NCI-H524 (cell line): ENCODE data around the gene TMEM120A.

Experiments
- DNase-seq, 2 experiments: peaks; one replicate each; lab custom pipeline; 2025; lab: John Stamatoyannopoulos, UW

TMEM120A gene

DNA sequence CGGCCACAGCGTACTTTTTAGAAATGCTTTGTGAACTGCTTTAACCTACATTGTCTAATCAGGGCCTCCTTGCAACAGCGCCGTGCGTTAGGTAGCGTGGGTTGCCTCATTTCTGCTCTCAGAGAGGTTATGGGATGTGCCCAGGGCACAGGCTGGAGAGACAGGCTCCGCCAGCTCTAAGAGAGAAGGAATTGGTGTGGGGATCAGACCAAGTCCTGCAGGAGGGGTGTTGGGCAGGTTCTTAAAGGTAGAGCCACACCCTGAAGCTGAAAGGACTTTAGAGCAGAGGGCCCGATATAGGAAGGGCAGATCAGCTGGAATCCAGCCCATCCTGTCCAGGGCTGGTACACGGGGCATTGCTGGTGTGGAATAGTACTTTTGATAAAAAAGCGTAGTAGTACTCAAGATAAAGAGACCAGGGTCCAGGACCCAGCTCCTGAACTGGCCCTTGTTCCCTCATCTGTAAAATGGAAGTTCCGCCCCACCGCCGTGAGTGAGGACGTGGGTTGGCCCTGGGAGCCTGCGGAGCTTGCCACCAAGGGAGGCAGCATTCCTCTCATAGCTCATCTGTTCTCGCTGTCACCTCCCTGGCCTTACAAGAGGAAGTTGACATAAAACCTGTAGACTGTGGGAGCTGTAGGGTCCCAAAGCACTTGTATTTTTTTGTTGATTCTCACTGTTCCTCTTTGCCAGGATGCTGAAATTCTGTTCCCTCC lies 37.2 kb downstream of the TMEM120A start:
- no peak for DNase-seq

DNA sequence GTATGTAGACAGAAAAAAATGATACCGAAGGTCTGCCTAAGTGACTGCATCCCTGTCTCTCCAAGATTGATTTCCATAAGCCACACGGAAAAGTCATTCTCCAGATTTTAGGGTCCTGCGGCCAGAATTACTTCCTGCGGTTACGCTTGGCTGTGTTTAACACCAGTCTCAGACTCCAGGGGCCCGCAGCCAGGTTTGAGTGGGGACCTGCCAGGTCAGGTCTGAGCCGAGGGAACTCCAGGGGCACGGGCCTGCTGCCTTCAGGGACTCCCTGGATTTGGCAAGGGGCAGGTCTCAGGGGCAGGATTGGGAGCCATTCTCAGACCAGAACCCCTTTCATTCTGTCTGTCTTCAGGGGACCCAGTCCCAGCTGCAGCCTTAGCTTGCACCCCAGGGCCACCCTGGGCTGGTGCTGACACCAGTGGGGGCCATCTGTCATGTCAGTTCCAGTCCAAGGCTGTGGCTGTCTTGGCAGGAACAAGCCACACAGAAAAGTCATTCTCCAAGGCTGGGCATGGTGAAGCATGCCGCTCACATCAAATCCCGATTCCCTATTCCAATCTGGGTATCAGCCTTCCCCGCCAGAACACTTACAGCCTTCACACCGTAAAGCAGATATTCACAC lies 39.0 kb downstream of the TMEM120A start:
- no peak for DNase-seq

DNA sequence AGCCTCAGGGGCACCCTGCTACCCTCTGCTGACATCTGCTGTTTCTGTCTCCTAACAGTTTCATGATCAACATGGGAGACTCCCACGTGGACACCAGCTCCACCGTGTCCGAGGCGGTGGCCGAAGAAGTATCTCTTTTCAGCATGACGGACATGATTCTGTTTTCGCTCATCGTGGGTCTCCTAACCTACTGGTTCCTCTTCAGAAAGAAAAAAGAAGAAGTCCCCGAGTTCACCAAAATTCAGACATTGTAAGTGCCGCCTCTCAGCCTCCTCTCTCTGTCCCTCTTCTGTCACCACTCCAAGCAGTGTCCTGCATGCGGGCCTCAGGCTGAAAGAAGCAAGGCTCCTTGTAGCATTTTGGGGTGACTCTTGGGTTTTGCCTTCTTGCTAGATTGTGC lies 40.5 kb downstream of the TMEM120A start:
- DNase-seq, result no peak

DNA sequence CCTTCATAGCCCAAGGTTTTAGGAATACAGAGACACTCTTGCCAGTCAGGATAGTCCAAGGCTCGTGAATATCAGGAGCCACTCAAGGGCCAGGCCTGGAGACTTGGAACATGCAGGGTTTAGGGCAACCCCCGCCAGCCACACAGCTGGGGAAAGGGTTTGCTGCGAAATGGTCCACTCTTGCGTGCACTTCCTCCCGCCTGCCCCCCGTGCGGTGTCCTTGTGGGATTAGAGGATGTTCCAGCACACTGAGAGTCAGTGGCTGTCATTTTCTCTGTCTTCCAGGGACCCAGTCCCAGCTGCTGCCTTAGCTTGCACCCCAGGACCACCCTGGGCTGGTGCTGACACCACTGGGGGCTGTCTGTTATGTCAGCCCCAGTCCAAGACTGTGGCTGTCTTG lies 41.0 kb downstream of the TMEM120A start:
- no peak for DNase-seq

DNA sequence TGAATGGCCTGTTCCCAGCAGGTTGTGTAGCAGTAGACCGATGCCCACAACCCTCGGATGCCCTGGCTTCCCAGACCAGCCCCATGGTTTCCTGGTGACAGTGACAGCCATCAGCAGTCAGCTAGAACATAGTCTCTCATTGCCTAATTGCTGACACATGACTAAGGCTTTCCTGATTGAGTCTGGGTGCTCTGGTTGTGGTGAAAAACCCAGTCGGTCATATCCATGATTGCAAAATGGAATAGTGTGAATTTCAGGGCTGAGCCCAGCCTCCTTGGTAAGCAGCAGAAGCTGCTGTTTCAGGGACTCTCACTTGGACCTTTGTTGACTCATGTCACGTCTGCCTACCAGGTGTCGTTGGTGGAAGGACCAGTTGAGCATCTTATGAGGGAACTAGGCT lies 42.9 kb downstream of the TMEM120A start:
- no peak for DNase-seq

DNA sequence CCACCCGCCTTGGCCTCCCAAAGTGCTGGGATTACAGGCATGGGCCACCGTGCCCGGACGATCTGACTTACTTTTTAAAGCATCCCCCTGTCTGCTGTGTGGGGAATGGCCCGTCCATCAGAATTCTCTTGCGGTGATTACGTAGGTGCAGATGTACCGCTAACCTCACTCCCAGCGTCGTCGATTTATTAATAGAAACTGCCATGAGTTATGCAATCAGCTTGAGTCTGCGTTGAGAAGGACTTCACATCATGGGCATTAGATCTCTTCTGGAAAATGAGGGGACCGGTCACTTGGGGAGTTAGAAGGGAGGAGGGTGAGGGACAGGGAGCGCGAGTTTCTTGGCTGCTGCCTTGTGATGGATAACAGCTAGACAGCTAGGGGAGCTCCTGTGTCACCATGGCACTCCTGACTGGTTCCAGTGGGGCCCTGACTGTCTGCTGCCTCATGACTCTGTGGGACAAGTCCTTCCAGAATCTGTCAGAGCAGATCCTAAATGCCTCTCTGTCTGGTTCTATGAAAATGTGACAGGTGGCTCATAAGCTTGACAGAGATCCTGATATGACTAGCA lies 44.2 kb downstream of the TMEM120A start:
- peak in 1 of 2 experiments; percentile 20 for DNase-seq

DNA sequence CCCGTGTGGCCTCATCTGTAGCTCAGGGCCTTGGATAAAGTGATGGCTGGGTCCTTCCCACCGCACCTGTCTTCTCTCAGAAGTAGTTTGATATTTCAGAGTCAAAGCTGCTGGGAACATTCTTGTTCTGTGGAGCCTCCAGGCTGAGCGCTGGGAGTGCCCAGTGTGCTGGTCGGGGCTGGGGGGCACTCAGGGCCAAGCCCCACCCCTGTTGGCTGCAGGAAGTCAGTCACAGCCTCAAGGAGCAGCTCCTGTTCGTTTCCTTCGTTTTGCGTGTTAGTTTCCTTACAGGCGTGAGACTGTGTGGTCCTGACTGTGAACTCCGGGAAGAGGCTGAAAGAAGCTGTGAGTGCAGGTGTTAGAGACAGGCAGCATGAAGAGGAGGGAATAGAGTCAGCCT lies 46.2 kb downstream of the TMEM120A start:
- DNase-seq, result no peak

DNA sequence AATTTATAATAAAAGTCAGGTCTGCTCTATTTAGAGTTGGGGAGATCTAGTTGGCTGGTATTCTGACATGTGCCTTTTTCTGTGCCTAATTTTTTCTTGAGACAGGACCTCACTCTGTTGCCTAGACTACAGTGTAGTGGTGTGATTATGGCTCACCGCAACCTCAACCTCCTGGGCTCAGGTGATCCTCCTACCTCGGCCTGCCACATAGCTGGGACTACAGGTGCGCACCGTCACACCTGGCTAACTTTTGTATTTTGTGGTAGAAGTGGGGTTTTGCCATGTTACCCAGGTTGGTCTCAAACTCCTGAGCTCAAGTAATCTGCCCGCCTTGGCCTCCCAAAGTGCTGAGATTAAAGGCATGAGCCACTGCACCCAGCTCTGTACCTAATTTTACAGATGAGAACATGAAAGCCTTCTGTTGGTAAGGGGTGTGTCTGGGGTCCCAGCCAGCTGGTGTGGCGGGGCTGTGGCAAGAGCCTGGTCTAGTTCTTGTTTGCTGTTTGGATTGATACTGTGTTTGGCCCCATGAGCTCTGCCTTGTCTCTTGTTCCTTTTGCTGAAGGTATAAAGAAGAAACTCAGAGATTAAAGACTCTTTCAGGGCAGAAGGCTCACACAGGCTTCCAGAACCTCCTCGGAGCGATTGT lies 48.1 kb downstream of the TMEM120A start:
- no peak for DNase-seq

DNA sequence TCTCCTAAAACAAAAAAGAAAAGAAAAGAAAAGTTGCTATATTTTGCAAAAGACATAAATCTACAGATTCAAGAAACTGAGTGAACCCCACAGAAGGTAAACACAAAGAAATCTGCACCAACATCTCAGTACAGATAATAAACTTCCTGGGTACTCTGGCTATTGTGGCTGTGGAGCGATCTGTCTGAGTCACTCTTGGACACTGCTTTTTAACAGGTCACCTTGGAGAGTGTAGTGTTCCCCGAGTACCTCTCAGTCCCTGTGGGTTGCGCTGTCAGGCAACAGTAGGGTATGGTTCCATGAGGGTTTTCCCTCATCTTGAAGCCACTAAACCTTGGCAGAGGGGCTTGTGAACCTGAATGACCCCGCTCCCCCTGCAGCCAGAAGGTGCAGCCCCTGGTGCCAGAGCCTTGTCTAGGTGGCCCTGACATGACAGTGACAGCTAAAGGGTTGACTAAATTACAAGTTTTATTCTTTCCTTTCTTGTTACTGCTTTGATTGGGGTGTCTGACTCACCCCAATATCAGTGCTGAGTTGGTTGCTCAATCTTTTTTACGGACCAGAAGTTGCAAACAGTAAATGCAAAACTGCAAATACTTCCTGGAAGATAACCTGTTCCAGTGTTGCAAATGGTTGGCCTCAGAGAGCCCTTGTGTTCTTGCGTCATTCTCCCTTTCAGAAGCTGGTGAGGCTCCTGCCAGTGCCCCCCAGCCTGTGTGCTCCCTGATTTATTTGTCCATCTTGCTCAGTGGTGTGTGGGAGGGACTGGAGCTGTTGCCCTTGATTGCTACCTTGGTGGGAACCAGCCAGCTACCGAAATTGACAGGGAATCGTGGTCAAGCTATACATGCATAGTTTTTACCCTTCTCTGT lies 48.9 kb downstream of the TMEM120A start:
- no peak for DNase-seq

DNA sequence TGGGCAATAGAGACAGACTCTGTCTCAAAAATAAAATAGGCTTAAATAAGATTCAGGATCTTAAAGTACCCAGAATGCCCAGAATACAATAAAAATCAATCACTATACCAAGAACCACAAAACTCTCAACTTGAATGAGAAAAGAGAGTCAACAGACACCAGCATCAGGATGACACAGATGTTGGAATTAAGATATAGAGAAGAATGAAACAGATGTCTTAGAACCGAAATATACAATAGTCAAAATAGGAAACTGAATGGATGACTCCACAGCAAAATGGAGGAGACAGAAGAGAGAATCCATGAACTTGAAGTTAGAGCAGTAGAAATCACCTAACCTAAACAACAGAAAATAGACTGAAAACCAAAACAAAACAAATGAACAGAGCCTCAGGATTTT lies 49.9 kb downstream of the TMEM120A start:
- DNase-seq, result no peak

DNA sequence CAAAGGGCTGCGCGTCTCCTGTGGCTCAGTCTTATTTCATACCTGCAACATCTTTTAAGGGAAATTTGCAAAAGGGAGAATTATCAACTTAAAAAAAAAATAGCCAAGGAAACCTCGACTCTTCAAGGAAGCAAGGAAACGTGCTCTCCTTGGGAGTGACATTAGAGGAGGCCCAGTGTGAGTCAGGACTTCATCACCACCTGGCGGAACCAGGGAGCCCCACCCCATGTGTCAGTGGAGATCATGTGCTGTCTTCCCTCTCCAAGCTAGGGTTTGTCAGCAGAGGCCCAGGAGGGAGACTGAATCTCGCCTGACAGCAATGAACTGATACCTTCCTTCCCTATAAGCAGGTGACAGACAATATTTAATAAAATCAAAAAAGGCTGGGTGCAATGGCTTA lies 50.5 kb downstream of the TMEM120A start:
- no peak for DNase-seq

DNA sequence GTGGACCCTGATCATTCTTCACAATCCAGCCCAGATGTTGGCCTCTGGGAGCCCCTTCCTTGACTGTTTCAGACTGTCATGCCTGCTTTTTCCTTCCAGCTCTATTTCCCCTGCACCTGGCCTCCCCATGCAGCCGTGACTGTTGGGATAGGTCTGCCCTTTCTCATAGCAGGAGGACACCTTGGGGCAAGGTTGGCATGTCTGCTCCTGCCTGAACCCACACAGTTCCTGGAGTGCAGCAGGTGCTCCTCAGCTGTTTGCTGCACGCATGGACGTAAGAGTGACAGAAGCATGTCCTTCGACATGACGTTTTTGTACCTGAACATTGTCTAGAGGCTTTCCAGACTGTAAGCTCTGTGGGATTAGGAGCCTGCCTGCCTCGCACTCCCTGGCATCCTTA lies 55.5 kb downstream of the TMEM120A start:
- DNase-seq, result no peak

DNA sequence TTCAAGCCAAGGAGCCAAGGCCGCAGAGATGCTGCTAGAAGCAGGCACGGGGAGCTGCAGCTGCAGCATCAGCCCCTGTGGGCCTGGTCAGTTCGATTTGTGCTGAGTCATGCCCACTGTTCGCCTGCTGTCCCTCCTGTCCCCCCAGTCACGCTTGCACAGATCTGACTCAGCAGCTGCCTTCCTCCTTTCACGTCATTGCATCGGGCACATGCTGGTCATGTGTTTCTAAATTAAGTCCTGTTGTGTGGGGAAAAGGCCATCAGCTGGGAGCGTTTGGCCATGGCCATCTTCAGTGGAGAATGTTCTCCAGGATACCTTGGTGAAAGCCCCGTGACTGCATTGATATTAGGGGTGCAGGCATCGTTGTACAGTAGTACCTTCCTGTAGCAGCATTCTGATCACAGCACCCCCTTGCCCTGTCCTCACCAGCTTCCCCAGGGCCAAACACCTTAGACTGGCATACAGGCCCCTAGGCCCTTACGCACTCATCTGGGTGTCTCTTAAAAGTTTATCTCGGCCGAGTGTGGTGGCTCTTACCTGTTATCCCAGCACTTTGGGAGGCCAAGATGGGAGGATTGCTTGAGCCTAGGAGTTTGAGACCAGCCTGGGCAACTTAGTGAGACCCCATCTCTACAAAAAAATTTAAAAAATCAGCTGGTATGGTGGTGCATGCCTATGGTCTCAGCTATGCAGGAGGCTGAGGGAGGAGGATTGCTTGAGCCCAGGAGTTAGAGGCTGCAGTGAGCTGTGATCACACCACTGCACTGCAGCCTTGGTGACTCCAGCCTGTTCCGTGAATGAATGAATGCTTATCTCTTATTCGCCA lies 56.2 kb downstream of the TMEM120A start:
- no peak for DNase-seq
